Measurements from ENCODE around the gene TUBB6.

- TF ChIP-seq CTCF (conservative IDR thresholded peaks at IDR 0.05 in 1 of 2, IDR thresholded peaks at IDR 0.05 in 1 of 2; ENCODE audit: low read depth in 1 of 2, low read length in 2 of 2), result no peak
- TF ChIP-seq EZH2 (IDR thresholded peaks at IDR 0.05; ENCODE audit: low read length, missing control alignments), result no peak
These were observed 49.0 kb upstream of the TUBB6 start for GRCh38 chr18:12258719-12259705.

All from fibroblast of lung (primary cell).